PFSK-1 (cell line): ENCODE data around the gene TMEM117.

Experiments
- FOXP2 ChIP-seq: optimal IDR thresholded peaks from 2 replicates; pipeline ENCODE3; 2011; ENCODE audit warnings: borderline replicate concordance, control low read depth, inconsistent platforms; ENCODE audit not compliant: insufficient read depth; ENCODE audit errors: extremely low read length, extremely low read depth
- POLR2AphosphoS5 ChIP-seq: IDR thresholded peaks from 2 replicates; pipeline ENCODE4 v1.6.1; 2012; ENCODE audit warnings: low read depth, mild to moderate bottlenecking, control low read depth, low read length, moderate library complexity
- SIN3A ChIP-seq: IDR thresholded peaks from 2 replicates; pipeline ENCODE4 v1.6.1; 2012; ENCODE audit warnings: mild to moderate bottlenecking, low read length, moderate library complexity, borderline replicate concordance; ENCODE audit not compliant: insufficient read depth
- TAF1 ChIP-seq: IDR thresholded peaks from 2 replicates; pipeline ENCODE4 v1.6.1; 2012; ENCODE audit warnings: low read length, control low read depth, borderline replicate concordance; ENCODE audit not compliant: insufficient read depth
- TF ChIP-seq, protein P1 (sequence below), 2 experiments: IDR thresholded peaks; 2 replicates each; pipeline versions ENCODE4 v1.6.1 to v1.8.0; 2011 to 2012; ENCODE audit warnings: low read depth in 2 of 2, low read length in 2 of 2, control low read depth in 1 of 2, inconsistent platforms in 1 of 2, mild to moderate bottlenecking in 1 of 2, moderate library complexity in 1 of 2; ENCODE audit not compliant: insufficient read depth in 1 of 2

The TMEM117 gene

DNA sequence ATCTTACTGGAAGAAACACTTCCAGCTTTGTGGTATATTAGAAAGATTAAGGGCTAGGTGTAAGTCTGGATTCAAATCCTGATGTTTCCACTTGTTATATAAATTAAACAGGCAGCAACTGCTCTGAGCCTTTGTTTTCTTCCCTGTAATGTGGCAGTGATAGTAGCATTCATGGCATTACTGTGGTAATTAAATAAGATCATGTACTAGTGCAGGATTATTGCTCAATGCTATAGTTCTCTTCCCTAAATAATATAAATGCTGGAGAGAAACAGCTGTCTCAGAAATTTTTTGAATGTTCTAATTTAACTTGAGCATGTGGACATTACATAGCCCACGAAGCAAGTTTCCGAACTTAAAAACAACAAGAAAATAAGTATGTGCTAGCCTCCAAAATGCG is 5.4 kb downstream of the TMEM117 start:
- TF ChIP-seq, protein P1, sequence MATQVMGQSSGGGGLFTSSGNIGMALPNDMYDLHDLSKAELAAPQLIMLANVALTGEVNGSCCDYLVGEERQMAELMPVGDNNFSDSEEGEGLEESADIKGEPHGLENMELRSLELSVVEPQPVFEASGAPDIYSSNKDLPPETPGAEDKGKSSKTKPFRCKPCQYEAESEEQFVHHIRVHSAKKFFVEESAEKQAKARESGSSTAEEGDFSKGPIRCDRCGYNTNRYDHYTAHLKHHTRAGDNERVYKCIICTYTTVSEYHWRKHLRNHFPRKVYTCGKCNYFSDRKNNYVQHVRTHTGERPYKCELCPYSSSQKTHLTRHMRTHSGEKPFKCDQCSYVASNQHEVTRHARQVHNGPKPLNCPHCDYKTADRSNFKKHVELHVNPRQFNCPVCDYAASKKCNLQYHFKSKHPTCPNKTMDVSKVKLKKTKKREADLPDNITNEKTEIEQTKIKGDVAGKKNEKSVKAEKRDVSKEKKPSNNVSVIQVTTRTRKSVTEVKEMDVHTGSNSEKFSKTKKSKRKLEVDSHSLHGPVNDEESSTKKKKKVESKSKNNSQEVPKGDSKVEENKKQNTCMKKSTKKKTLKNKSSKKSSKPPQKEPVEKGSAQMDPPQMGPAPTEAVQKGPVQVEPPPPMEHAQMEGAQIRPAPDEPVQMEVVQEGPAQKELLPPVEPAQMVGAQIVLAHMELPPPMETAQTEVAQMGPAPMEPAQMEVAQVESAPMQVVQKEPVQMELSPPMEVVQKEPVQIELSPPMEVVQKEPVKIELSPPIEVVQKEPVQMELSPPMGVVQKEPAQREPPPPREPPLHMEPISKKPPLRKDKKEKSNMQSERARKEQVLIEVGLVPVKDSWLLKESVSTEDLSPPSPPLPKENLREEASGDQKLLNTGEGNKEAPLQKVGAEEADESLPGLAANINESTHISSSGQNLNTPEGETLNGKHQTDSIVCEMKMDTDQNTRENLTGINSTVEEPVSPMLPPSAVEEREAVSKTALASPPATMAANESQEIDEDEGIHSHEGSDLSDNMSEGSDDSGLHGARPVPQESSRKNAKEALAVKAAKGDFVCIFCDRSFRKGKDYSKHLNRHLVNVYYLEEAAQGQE (IDR thresholded peaks at IDR 0.05; ENCODE audit: insufficient read depth in 1 of 2, low read depth in 2 of 2, low read length in 2 of 2): no peak
- no peak for TF ChIP-seq POLR2AphosphoS5
- TF ChIP-seq FOXP2: no peak
- TF ChIP-seq SIN3A: no peak
- TF ChIP-seq TAF1: no peak

DNA sequence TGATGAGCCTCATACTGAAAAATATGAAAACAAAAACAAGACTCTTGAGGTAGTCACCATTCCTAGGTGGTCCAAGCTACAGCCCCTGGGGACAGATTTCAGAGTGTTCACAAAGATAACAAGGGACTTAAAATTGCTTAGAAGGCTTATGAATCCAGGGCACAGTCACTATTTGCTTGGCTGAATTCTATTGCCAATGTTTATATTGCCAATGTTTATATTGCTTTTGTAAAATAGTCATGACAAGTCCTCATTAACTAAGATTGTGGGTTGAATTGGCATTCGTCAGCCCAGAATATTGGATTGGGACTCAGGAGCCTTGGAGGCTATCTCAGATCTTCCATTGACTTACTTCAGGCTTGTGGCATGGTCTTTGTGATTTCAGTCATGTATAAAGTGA is 6.4 kb downstream of the TMEM117 start:
- TF ChIP-seq POLR2AphosphoS5: no peak
- TF ChIP-seq TAF1: no peak
- TF ChIP-seq SIN3A: no peak
- TF ChIP-seq, protein P1 (IDR thresholded peaks at IDR 0.05; ENCODE audit: insufficient read depth in 1 of 2, low read depth in 2 of 2, low read length in 2 of 2): no peak
- no peak for TF ChIP-seq FOXP2

DNA sequence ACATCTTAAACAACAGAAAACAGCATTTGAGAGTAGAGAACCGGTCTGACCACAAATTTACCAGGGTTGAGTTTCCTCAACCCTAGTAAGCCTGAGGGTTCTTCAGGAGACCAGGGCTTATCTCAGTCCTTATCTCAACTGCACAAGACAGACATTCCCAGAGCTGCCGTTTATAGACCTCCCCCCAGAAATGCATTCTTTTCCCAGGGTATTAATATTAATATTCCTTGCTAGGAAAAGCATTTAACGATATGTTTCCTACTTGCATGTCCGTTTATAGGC is 12.3 kb downstream of the TMEM117 start:
- no peak for TF ChIP-seq SIN3A

DNA sequence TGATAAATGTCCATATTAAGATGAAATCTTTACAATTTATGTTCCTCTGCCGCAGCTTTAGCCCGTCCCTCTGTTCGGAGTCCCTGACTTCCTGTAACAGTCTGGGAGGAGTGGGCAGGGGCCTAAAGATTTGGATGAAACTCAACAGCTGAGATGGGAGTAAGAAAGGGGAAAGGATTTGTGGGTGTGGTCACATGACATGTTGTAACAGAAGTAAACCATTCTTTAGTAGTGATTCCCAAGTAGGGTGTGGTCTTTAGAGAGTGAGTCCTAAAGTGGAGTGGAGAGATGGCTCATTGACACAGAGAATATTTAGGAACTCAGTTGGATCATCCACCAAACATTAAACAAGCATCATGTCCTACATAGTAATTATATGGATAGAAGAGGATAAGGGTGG is 12.9 kb downstream of the TMEM117 start:
- no peak for TF ChIP-seq POLR2AphosphoS5
- TF ChIP-seq, protein P1 (IDR thresholded peaks at IDR 0.05; ENCODE audit: insufficient read depth in 1 of 2, low read depth in 2 of 2, low read length in 2 of 2): no peak
- TF ChIP-seq FOXP2: no peak
- TF ChIP-seq SIN3A: no peak
- no peak for TF ChIP-seq TAF1

DNA sequence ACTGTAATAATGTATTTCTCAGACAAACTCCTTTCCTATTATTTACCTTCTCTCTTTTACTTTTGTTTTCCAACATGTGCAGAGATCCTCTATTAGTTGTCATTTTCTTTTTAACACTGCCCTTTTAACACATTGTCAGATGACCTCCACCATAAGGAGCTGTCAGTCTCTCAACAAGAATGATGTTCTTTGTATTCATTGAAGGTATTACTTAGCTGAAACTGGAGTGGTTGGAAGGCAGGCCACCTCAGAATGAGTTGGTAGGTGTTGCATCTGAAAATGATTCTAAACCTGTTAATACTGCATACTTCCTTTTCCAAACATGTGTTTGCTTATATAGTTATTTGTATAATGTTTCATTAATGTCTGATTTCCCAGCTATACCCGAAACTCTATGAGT is 16.9 kb downstream of the TMEM117 start:
- TF ChIP-seq, protein P1 (IDR thresholded peaks at IDR 0.05; ENCODE audit: insufficient read depth in 1 of 2, low read depth in 2 of 2, low read length in 2 of 2): no peak
- TF ChIP-seq SIN3A (no peak), FOXP2 (no peak), POLR2AphosphoS5 (no peak), TAF1 (no peak)
